ENCODE results near the gene CHD5. TPM values are rescaled to one million over a fixed set of nuclear protein-coding genes. Genes with fewer than 3 reads are reported as not detected.

Gene CHD5
- total RNA-seq, 1 experiment from 2014 or later, result 1.6 TPM

GRCh38 chr1:6142734-6143133 is 37.4 kb downstream of the CHD5 start:
- Histone ChIP-seq H3K23ac (ENCODE audit: insufficient read length, low read depth, low read length) (no peak overlapping the region), H3K56ac (ENCODE audit: insufficient read length, low read depth, low read length) (no peak overlapping the region), H2BK15ac (ENCODE audit: low read depth, low read length) (no peak overlapping the region), H3K18ac (ENCODE audit: insufficient read length, low read depth, low read length) (no peak overlapping the region), H3K4me1 (ENCODE audit: insufficient read depth, low read length) (no peaks in the 10 kb centered on the region), H3K23me2 (ENCODE audit: insufficient read length, low read depth, low read length, poor library complexity, severe bottlenecking) (no peaks in the 10 kb centered on the region), H4K91ac (ENCODE audit: insufficient read length, low read depth, low read length) (peak overlapping the region; percentile 4), H3K4ac (ENCODE audit: low read depth, low read length) (no peak overlapping the region), H2BK5ac (ENCODE audit: insufficient read length, low read length) (no peak overlapping the region), H3K4me2 (ENCODE audit: insufficient read depth, insufficient read length, low read length) (no peak overlapping the region), H3K27me3 (ENCODE audit: insufficient read depth, low read length) (no peaks in the 10 kb centered on the region; the same call in 1 of the 2 replicates), H4K8ac (replicated peaks; ENCODE audit: insufficient read length, low read depth, low read length) (no peak overlapping the region), H3K14ac (ENCODE audit: insufficient read depth, low read length) (no peak overlapping the region), H3K27ac (ENCODE audit: insufficient read length, low read depth, low read length) (no peak overlapping the region), H3K9ac (ENCODE audit: extremely low read depth, insufficient read length, low read length) (no peak overlapping the region), H4K20me1 (ENCODE audit: control insufficient read depth, insufficient read depth, insufficient read length) (no peaks in the 10 kb centered on the region), H2BK120ac (ENCODE audit: low read depth, low read length, poor library complexity, severe bottlenecking) (no peak overlapping the region), H2BK20ac (ENCODE audit: low read depth, low read length, poor library complexity, severe bottlenecking) (no peak overlapping the region), H3K79me2 (ENCODE audit: insufficient read depth, low read length) (no peaks in the 10 kb centered on the region), H3K79me1 (ENCODE audit: insufficient read depth, low read depth, low read length, poor library complexity, severe bottlenecking) (no peaks in the 10 kb centered on the region), H4K5ac (ENCODE audit: insufficient read length, low read depth, low read length) (no peak overlapping the region), H3T11ph (ENCODE audit: low read length) (no peak overlapping the region), H2AK5ac (ENCODE audit: insufficient read length, low read length) (no peak overlapping the region), H2AFZ (ENCODE audit: low read length) (no peak overlapping the region), H3K9me3 (ENCODE audit: control insufficient read depth, low read depth, low read length) (no peaks in the 10 kb centered on the region), H2BK12ac (ENCODE audit: insufficient read length, low read depth, low read length) (no peak overlapping the region)
- WGBS (ENCODE audit: extremely low coverage, insufficient read length, low lambda C conversion rate), result no CpG with 5 or more reads among the region's 4 CpGs
- H3K4me1 Mint-ChIP-seq, result peaks cover 0 to 9% of the 10 kb centered on the region in 2 experiments; a peak in 1 of 4 replicates
- no peak overlapping the region for H3K4me3 Mint-ChIP-seq
- H3K9me3 Mint-ChIP-seq, result no peaks in the 10 kb centered on the region
- peak overlapping the region in 1 of 3 experiments; percentile 5; a peak in 1 of 7 replicates for H3K27ac Mint-ChIP-seq
- no peaks in the 10 kb centered on the region for H3K36me3 Mint-ChIP-seq (ENCODE audit: insufficient read depth in 1 of 3, low read depth in 3 of 3)
- no peak for TF ChIP-seq CTCF (conservative IDR thresholded peaks at IDR 0.05)
- H3K27me3 Mint-ChIP-seq (ENCODE audit: low read depth), result peaks cover 36% of the 10 kb centered on the region
- no peak for DNase-seq
